PC-9 (cell line): ENCODE data around the gene PTPN11.

Experiments used
- EZH2 ChIP-seq: fragments of 200-600 bp; sonication (generic); IDR thresholded peaks from 2 replicates; pipeline ENCODE4 v1.8.0; 2017; ENCODE audit warnings: antibody characterized with exemption, low read depth
- TF ChIP-seq, protein P1 (sequence below): fragments of 200-600 bp; sonication (generic); conservative IDR thresholded peaks from 2 replicates; pipeline ENCODE4 v1.6.1; 2017; ENCODE audit warnings: mixed run types, antibody characterized with exemption, mild to moderate bottlenecking, moderate library complexity

DNA sequence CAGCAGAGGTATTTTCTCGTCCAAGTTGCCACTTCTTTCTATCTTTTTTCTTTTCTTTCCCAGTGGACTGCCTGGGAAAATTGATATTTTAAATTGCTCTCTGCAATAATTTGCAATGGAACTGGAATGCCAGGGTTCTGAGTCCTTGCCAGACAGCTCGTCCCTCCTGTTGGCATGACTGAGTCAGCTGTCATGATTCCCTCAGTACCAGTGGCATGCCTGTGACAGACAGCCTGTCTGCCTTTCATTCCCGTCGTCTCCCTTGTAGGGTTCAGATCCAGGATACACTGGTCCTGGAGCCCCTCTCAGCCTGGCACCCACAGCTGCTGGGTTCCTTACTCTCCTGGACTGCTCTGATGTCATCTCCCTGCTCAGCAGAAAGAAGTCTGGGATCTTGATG, 84.8 kb downstream of the PTPN11 start:
- TF ChIP-seq, protein P1, sequence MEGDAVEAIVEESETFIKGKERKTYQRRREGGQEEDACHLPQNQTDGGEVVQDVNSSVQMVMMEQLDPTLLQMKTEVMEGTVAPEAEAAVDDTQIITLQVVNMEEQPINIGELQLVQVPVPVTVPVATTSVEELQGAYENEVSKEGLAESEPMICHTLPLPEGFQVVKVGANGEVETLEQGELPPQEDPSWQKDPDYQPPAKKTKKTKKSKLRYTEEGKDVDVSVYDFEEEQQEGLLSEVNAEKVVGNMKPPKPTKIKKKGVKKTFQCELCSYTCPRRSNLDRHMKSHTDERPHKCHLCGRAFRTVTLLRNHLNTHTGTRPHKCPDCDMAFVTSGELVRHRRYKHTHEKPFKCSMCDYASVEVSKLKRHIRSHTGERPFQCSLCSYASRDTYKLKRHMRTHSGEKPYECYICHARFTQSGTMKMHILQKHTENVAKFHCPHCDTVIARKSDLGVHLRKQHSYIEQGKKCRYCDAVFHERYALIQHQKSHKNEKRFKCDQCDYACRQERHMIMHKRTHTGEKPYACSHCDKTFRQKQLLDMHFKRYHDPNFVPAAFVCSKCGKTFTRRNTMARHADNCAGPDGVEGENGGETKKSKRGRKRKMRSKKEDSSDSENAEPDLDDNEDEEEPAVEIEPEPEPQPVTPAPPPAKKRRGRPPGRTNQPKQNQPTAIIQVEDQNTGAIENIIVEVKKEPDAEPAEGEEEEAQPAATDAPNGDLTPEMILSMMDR: no peak
- TF ChIP-seq EZH2: no peak
